SK-N-SH treated with all-trans-retinoic acid at 6 μM for 48 hours (cell line): ENCODE measurements around the gene HGS.

Experiments
- ATAC-seq: fragments of 200-7000 bp; cut with Tn5 transposase; 3 replicates; pipeline ENCODE4 v1.9.1; 2020; ENCODE audit warnings: mild to moderate bottlenecking, moderate library complexity
- ARNTL ChIP-seq: fragments of 450-650 bp; formaldehyde crosslinking; IDR thresholded peaks from 2 replicates; pipeline ENCODE4 v1.5.0; 2020; ENCODE audit warnings: low read depth, mild to moderate bottlenecking, moderate library complexity, borderline replicate concordance
- BACH2 ChIP-seq: fragments of 250-450 bp; sonication (Bioruptor Pico); IDR thresholded peaks from 2 replicates; pipeline ENCODE4 v1.9.0; 2021; ENCODE audit warnings: mild to moderate bottlenecking, borderline replicate concordance
- CREB5 ChIP-seq: fragments of 250-450 bp; sonication (Bioruptor Pico); IDR thresholded peaks from 2 replicates; pipeline ENCODE4 v1.5.1; 2020; ENCODE audit warnings: low read depth, mild to moderate bottlenecking, moderate library complexity
- CSRNP3 ChIP-seq: fragments of 250-450 bp; sonication (Bioruptor Pico); IDR thresholded peaks from 2 replicates; pipeline ENCODE4 v1.5.1; 2021; ENCODE audit warnings: mild to moderate bottlenecking, moderate library complexity
- GLIS3 ChIP-seq: fragments of 250-450 bp; sonication (Bioruptor Pico); IDR thresholded peaks from 2 replicates; pipeline ENCODE4 v1.5.0; 2020; ENCODE audit warnings: mild to moderate bottlenecking, moderate library complexity
- ISL1 ChIP-seq: fragments of 250-450 bp; sonication (Bioruptor Pico); IDR thresholded peaks from 2 replicates; pipeline ENCODE4 v2.1.2; 2022; ENCODE audit warnings: mild to moderate bottlenecking, moderate library complexity
- OSR1 ChIP-seq: fragments of 250-450 bp; sonication (Bioruptor Pico); IDR thresholded peaks from 2 replicates; pipeline ENCODE4 v1.8.0; 2022; ENCODE audit warnings: moderate library complexity, mild to moderate bottlenecking, inconsistent platforms
- PATZ1 ChIP-seq: fragments of 250-450 bp; sonication (Bioruptor Pico); IDR thresholded peaks from 2 replicates; pipeline ENCODE4 v1.8.0; 2020; ENCODE audit warnings: mild to moderate bottlenecking, moderate library complexity, borderline replicate concordance
- POU6F1 ChIP-seq: fragments of 250-450 bp; sonication (Bioruptor Pico); IDR thresholded peaks from 2 replicates; pipeline ENCODE4 v1.8.0; 2021; ENCODE audit warnings: low read depth, mild to moderate bottlenecking, moderate library complexity, borderline replicate concordance
- PPARA ChIP-seq: fragments of 250-450 bp; sonication (Bioruptor Pico); IDR thresholded peaks from 2 replicates; pipeline ENCODE4 v1.5.0; 2020; ENCODE audit warnings: mild to moderate bottlenecking, borderline replicate concordance
- RARB ChIP-seq: fragments of 250-450 bp; sonication (Bioruptor Pico); IDR thresholded peaks from 2 replicates; pipeline ENCODE4 v1.8.0; 2021; ENCODE audit warnings: mild to moderate bottlenecking, moderate library complexity
- SNAI2 ChIP-seq: fragments of 250-450 bp; sonication (Bioruptor Pico); IDR thresholded peaks from 2 replicates; pipeline ENCODE4 v1.5.0; 2020; ENCODE audit warnings: mild to moderate bottlenecking, moderate library complexity
- TCF4 ChIP-seq: fragments of 250-450 bp; sonication (Bioruptor Pico); IDR thresholded peaks from 2 replicates; pipeline ENCODE4 v1.8.0; 2021; ENCODE audit warnings: mild to moderate bottlenecking, moderate library complexity, borderline replicate concordance
- TOX ChIP-seq: fragments of 250-450 bp; sonication (Bioruptor Pico); IDR thresholded peaks from 2 replicates; pipeline ENCODE4 v1.8.0; 2021; ENCODE audit warnings: mild to moderate bottlenecking, moderate library complexity, borderline replicate concordance
- ZC3H10 ChIP-seq: fragments of 250-450 bp; sonication (Bioruptor Pico); IDR thresholded peaks from 2 replicates; pipeline ENCODE4 v1.5.1; 2021; ENCODE audit warnings: mild to moderate bottlenecking, moderate library complexity
- ZFP3 ChIP-seq: fragments of 250-450 bp; sonication (Bioruptor Pico); IDR thresholded peaks from 2 replicates; pipeline ENCODE4 v1.5.0; 2020; ENCODE audit warnings: mild to moderate bottlenecking, moderate library complexity
- ZFP30 ChIP-seq: fragments of 450-650 bp; formaldehyde crosslinking; IDR thresholded peaks from 2 replicates; pipeline ENCODE4 v1.5.0; 2022; ENCODE audit warnings: mild to moderate bottlenecking, moderate library complexity
- ZNF70 ChIP-seq: fragments of 450-650 bp; formaldehyde crosslinking; IDR thresholded peaks from 2 replicates; pipeline ENCODE4 v1.5.0; 2020; ENCODE audit warnings: mild to moderate bottlenecking, moderate library complexity
- ZNF8 ChIP-seq: fragments of 450-650 bp; formaldehyde crosslinking; IDR thresholded peaks from 2 replicates; pipeline ENCODE4 v1.5.0; 2020; ENCODE audit warnings: mild to moderate bottlenecking, moderate library complexity

Gene HGS

GRCh38 chr17:81656118-81656743, 27.6 kb upstream of the HGS start, which contains the start of gene PDE6G:
Gene PDE6G (minus strand): TSS chr17:81656542. CDS start chr17:81653305, 3,237 bp downstream.
- ATAC-seq = no peak
- TF ChIP-seq GLIS3 (CRISPR knock-in tag) = no peak
- TF ChIP-seq BACH2 (CRISPR knock-in tag) = no peak
- TF ChIP-seq CREB5 (CRISPR knock-in tag) = no peak
- no peak for TF ChIP-seq ISL1 (CRISPR knock-in tag)
- no peak for TF ChIP-seq ZC3H10 (CRISPR knock-in tag)

- no peak for TF ChIP-seq OSR1
- no peak for TF ChIP-seq PATZ1 (CRISPR knock-in tag)
- no peak for TF ChIP-seq CSRNP3 (CRISPR knock-in tag)
- no peak for TF ChIP-seq TOX (CRISPR knock-in tag)
- TF ChIP-seq ZFP30 (CRISPR knock-in tag) = no peak
- no peak for TF ChIP-seq PPARA (CRISPR knock-in tag)
- TF ChIP-seq RARB (CRISPR knock-in tag) = no peak
- TF ChIP-seq ISL1 (CRISPR knock-in tag) = no peak
- no peak for TF ChIP-seq ZNF8 (CRISPR knock-in tag)
- no peak for TF ChIP-seq TCF4 (CRISPR knock-in tag)
- no peak for TF ChIP-seq ZNF70 (CRISPR knock-in tag)
- no peak for TF ChIP-seq SNAI2 (CRISPR knock-in tag)
- TF ChIP-seq POU6F1 (CRISPR knock-in tag) = no peak
- ATAC-seq = no peak
Measured at GRCh38 chr17:81656835-81657234, 27.0 kb upstream of the HGS start.

- ATAC-seq = no peak
- TF ChIP-seq ISL1 (CRISPR knock-in tag) = no peak
- no peak for TF ChIP-seq ZFP3 (CRISPR knock-in tag)
- no peak for TF ChIP-seq RARB (CRISPR knock-in tag)
- no peak for TF ChIP-seq SNAI2 (CRISPR knock-in tag)
- no peak for TF ChIP-seq ARNTL (CRISPR knock-in tag)
- no peak for TF ChIP-seq TCF4 (CRISPR knock-in tag)
- TF ChIP-seq ZNF70 (CRISPR knock-in tag) = no peak
- TF ChIP-seq BACH2 (CRISPR knock-in tag) = no peak
Measured at GRCh38 chr17:81659038-81659437, 24.8 kb upstream of the HGS start.

- ATAC-seq = no peak
- TF ChIP-seq ARNTL (CRISPR knock-in tag) = no peak
- no peak for TF ChIP-seq CREB5 (CRISPR knock-in tag)
- no peak for TF ChIP-seq SNAI2 (CRISPR knock-in tag)
- TF ChIP-seq ZNF70 (CRISPR knock-in tag) = no peak
Measured at GRCh38 chr17:81660441-81660840, 23.4 kb upstream of the HGS start.
